GM18951 (cell line): ENCODE data around the gene QRFP.

Experiments
- POLR2A ChIP-seq: IDR thresholded peaks from 4 replicates; pipeline ENCODE4 v1.6.1; 2011; ENCODE audit warnings: mild to moderate bottlenecking; ENCODE audit not compliant: insufficient read length, insufficient read depth; ENCODE audit errors: extremely low read depth
- in situ Hi-C: fragments of 300-500 bp; cut with MboI; formaldehyde crosslinking; loops from one replicate; pipeline ENCODE4 v1.12.0; 2022; ENCODE audit warnings: low sequenced_read_pairs, mixed read lengths, inconsistent platforms; ENCODE audit not compliant: unreplicated experiment

QRFP gene

DNA sequence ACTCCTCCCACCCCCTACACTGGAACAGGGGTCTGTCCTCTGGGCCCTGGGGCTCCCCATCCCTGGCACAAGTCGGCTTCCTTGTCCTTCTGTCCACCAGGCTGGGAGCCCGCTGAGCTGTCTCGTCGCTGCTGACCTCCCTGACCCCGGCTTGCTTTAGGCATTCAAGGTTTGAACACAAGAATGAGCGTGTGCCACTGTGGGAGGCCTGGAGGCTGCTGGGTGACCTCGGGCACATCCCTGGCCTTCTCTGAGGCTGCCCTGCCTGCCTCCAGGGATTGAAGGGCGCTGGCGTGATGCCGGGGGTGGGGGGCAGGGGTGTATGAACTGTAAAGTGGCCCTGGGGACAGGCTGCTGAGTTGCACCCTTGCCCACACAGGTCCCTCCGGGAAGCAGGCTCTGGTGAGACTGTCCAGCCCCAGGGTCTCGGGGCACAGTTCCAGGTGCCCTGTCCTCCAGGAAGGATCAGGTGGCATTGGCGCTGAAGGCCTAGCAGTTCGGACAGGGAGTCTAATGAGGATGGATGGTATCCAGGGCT lies 24.2 kb upstream of the QRFP start:
- no peak for TF ChIP-seq POLR2A
- in situ Hi-C loops = no loop called here

DNA sequence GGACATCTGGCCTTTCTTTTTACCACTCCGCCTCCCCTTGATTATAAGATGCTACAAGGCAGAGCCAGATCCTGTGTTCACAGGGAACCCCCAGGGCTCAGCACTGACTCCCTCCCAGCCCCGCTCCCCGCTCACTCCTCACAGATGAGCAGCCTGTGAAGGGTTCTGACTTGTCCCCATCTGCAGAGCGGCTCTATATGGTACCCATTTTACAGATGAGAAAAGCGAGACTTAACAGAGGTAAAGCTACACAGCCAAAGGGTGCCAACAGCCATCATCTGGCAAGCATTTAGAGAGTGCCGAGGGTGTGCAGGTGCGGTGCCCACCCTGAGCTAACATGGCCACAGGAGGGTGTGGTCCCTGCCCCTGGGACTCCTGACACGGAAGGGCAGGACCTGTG lies 23.6 kb upstream of the QRFP start:
- no peak for TF ChIP-seq POLR2A
- in situ Hi-C loops = no loop called here

- TF ChIP-seq POLR2A = no peak
- in situ Hi-C loops = no loop called here
Observed at GRCh38 chr9:130919559-130920145, 23.0 kb upstream of the QRFP start.

DNA sequence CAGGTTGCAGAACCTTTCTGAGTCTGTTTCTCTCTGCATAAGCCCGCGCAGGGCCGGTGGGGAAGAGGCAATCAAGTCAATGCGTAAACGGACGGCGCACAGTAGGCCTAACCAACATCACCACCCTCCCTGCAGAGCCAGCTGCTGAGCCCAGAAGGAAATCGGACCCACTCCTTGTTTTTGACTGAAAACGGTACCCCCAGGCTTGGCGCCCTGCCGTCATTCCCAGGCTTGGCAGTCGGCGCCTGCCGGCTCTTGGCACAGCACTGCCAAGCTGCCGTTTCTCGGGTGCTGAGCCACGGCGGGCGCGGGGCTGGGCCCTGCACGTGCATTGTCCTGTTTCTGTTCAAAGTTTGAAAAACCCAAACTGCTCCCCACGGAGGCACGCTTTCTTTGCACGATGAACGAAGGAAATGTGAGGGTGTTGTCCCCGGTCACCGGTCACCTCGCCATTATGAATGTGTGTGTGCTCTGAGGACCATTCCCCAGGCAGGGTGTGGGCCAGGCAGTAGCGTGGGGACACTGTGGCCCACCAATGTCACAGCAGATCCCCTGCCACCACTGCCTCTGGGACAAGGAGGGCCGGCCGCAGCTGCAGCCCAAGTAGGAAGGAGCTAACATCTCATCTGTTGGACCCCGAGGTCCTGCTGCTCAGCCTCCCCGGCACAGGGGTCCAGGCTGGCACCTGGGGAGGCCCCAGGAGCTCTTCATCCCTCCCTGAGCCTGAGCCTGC lies 22.4 kb upstream of the QRFP start:
- no peak for TF ChIP-seq POLR2A
- in situ Hi-C loops = no loop called here

GRCh38 chr9:130918101-130918825 lies 21.7 kb upstream of the QRFP start:
- in situ Hi-C loops = no loop called here
- no peak for TF ChIP-seq POLR2A

GRCh38 chr9:130917168-130917960 lies 20.8 kb upstream of the QRFP start:
- no peak for TF ChIP-seq POLR2A

DNA sequence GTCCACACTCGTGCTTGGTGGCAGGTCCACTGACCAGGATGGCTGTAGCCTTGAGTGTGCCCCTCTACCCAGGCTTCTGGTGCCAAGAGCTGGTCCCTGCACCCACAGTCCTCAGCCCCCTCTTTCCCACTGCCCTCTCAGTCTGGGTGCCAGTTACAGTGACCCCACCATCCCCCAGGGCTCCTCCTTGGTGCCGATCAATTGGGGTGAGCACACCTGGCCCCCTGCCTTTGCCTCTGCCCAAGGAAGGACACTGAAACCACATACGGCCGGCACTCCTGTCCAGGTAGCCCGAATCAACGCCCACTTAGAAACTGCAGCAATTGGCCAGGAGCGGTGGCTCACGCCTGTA lies 18.5 kb upstream of the QRFP start:
- in situ Hi-C loops = no loop called here

More at GRCh38 chr9:130917168-130917960, 20.8 kb upstream of the QRFP start:
- in situ Hi-C loops = no loop called here

DNA sequence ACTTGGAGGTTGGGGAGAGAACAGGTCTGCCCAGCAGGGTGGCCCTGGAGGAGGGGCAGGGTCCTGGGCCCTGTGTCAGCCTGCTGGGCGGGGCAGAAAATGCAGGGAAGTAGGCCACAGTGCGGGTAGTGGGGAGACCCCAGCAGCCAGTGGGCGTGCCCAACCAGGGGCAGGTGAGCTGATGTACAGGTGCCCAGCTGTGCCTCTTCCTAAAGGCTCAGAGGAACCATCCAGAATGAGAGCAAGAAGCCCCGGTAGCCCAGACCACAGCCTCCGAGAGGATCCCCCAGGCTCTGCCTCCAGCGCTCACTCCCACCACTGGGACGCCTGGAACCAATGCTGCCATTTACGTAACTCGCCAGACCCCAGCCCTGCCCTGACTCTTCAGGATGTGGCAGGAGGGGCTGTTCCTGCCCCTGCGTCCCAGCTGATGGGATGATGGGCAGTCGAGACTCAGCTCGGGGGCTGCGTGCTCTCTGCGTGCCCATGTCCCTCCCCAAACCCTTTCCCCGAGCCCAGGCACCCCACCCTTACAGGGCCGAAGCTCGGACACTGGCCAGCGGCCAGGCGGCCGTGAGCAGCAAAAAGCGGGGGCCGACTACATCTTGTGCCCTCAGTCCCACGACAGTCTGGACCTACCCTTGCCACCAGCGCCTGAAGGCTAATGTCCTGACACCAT lies 17.9 kb upstream of the QRFP start:
- no peak for TF ChIP-seq POLR2A
- in situ Hi-C loops = no loop called here

More for the DNA sequence above, 18.5 kb upstream of the QRFP start:
- no peak for TF ChIP-seq POLR2A

DNA sequence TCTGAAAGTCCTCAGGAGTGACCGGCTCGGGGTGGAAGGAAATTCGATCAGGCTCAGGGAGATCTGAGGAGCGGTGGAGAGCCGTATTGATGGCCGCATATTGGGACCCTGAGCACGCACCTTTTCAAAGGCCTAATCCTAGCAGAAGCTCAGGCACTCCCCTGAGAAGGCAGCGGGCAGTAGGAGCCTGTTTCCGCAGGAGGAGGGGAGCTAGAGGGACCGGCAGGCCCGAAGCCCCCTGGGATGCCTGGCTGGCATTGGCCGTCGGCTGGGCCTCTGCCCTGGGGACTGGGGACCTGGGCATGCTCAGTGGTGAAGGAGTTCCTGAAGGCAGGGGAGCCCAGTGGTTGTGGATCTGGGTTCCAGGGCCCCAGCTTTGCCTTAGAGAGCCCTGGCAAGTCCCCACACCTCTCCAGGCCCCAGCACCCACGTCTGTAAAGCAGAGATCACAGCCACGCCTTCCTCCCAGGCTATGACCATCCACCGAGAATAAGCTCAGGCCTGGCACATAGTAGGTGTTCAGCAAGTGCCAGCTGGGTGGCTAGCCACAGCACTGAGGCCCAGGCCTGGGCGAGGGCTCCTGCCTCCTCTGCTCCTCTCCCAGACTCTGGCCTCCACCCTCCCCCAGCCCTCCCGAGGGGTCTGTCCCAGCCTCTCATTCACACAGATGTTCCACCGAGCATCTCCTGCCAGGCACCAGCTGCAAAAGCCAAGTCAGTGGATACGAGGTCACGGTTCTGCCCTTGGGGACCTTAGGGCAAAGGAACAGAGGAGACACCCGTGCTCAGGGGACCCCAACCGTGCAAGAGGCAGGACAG lies 17.2 kb upstream of the QRFP start:
- in situ Hi-C loops = no loop called here
- no peak for TF ChIP-seq POLR2A

DNA sequence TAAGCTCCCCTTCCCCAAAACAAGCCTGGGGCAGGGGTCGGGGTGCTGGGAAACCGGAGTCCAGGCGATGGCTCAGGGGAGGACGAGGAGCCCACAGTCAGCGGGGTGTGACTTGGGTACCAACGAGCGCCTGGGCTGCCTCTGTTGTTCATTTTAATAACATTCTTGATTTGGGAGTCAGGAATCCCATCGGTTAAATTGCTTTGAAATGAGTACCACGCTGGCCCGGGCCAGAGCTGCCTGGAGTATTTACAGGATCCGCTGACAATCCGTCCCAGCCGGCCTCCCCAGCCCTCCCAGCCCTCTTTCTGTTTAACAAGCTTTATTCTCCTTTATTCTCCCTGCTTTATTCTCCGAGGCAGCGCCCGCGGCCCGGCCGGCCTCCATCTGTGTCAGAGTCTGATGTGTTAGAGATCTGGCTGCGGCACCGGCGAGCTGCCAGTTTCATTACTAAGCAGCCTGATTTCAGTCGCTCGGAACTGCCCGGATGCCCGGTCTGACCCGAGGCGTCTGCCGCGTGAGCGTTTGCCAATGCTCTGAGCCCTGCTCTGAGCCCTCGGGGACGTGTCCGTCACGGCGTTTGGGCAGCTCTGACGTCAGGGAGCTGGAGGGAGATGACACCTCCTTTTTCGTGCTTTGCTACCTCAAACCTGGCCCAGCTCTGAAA lies 16.5 kb upstream of the QRFP start:
- TF ChIP-seq POLR2A = no peak
- in situ Hi-C loops = no loop called here
